ENCODE measurements around the gene ZNF618.

- TF ChIP-seq POLR2AphosphoS5 (IDR thresholded peaks at IDR 0.05; ENCODE audit: low read depth) (no peak), CTCF (conservative IDR thresholded peaks at IDR 0.05; ENCODE audit: low read depth in 2 of 2) (no peak), EZH2phosphoT487 (IDR thresholded peaks at IDR 0.05; ENCODE audit: unreplicated experiment) (no peak), EZH2 (IDR thresholded peaks at IDR 0.05; ENCODE audit: low read depth, unreplicated experiment) (no peak), JUNB (IDR thresholded peaks at IDR 0.05; ENCODE audit: unreplicated experiment) (no peak), REST (IDR thresholded peaks at IDR 0.05; ENCODE audit: unreplicated experiment) (no peak), CREB1 (CRISPR knock-in tag; IDR thresholded peaks at IDR 0.05; ENCODE audit: low read depth) (no peak), NANOG (IDR thresholded peaks at IDR 0.05; ENCODE audit: borderline replicate concordance) (no peak)
These were observed 189.2 kb downstream of the ZNF618 start for GRCh38 chr9:114065304-114065703.
